Calu3 (cell line): Measurements from ENCODE around the gene CDH4. TPM values are rescaled to one million over a fixed set of nuclear protein-coding genes. Genes with fewer than 3 reads are reported as not detected.

Experiments
- BruUV-seq: library from RNA; stranded (reverse); fragments of 400-500 nt; replicated peaks from 2 replicates; lab custom pipeline; 2021; lab: Mats Ljungman, UMichigan
- CTCF ChIA-PET: fragments of 300-600 bp; sonication (Branson Sonifier 250); formaldehyde crosslinking; loops from one replicate; lab custom pipeline; 2022; ENCODE audit warnings: antibody characterized with exemption; lab: Charles Lee
- DNase-seq: peaks from one replicate; pipeline ENCODE4 v3.0.0; 2022
- H3K27ac Mint-ChIP-seq: one replicate; pipeline ENCODE4 v1.8.0; 2022; ENCODE audit warnings: mixed read lengths; ENCODE audit not compliant: unreplicated experiment
- H3K27me3 Mint-ChIP-seq: one replicate; pipeline ENCODE4 v1.8.0; 2022; ENCODE audit warnings: mixed read lengths; ENCODE audit not compliant: unreplicated experiment
- H3K36me3 Mint-ChIP-seq: one replicate; pipeline ENCODE4 v1.8.0; 2022; ENCODE audit warnings: mild to moderate bottlenecking, moderate library complexity, mixed read lengths; ENCODE audit not compliant: insufficient read depth, unreplicated experiment
- H3K4me1 Mint-ChIP-seq: one replicate; pipeline ENCODE4 v1.8.0; 2022; ENCODE audit warnings: mild to moderate bottlenecking, low read depth, mixed read lengths; ENCODE audit not compliant: unreplicated experiment
- H3K4me3 Mint-ChIP-seq: one replicate; pipeline ENCODE4 v1.8.0; 2022; ENCODE audit warnings: mild to moderate bottlenecking, low read depth, moderate library complexity, mixed read lengths; ENCODE audit not compliant: unreplicated experiment
- H3K9me3 Mint-ChIP-seq: one replicate; pipeline ENCODE4 v1.8.0; 2022; ENCODE audit warnings: low read depth, mixed read lengths; ENCODE audit not compliant: unreplicated experiment
- CTCF ChIP-seq: fragments of 200-600 bp; IDR thresholded peaks from one replicate; pipeline ENCODE4 v1.8.0; 2022; ENCODE audit warnings: antibody characterized with exemption; ENCODE audit not compliant: unreplicated experiment
- intact Hi-C: fragments of 100-400 bp; cut with micrococcal nuclease; formaldehyde crosslinking; loops from one replicate; pipeline ENCODE4 v1.10.0; 2022; ENCODE audit not compliant: unreplicated experiment
- total RNA-seq: library from RNA; stranded (reverse); gene quantifications from 2 replicates; pipeline ENCODE4 v1.2.3, GENCODE V29; 2022

Gene CDH4
- total RNA-seq, 1 experiment from 2014 or later: not detected

- no peak for DNase-seq
- CTCF ChIA-PET: no interaction called here
- H3K9me3 Mint-ChIP-seq: peaks cover 3% of the 10 kb centered on the region
- no peak overlapping the region for H3K27ac Mint-ChIP-seq
- BruUV-seq: no TSS peak
- no peak for TF ChIP-seq CTCF
- peaks cover 29% of the 10 kb centered on the region for H3K27me3 Mint-ChIP-seq
- H3K4me1 Mint-ChIP-seq: no peaks in the 10 kb centered on the region
- no peaks in the 10 kb centered on the region for H3K36me3 Mint-ChIP-seq
- H3K4me3 Mint-ChIP-seq: no peak overlapping the region
- intact Hi-C loops: no loop called here
Observed at GRCh38 chr20:61541537-61541936, 289.5 kb downstream of the CDH4 start.

- no peak for TF ChIP-seq CTCF
- H3K4me1 Mint-ChIP-seq: no peaks in the 10 kb centered on the region
- no peaks in the 10 kb centered on the region for H3K36me3 Mint-ChIP-seq
- no TSS peak for BruUV-seq
- intact Hi-C loops: no loop called here
- peaks cover 18% of the 10 kb centered on the region for H3K27me3 Mint-ChIP-seq
- H3K9me3 Mint-ChIP-seq: no peaks in the 10 kb centered on the region
- CTCF ChIA-PET: no interaction called here
- H3K27ac Mint-ChIP-seq: no peak overlapping the region
- no peak for DNase-seq
- no peak overlapping the region for H3K4me3 Mint-ChIP-seq
Observed at GRCh38 chr20:61543086-61543485, 291.0 kb downstream of the CDH4 start.

- no peak for TF ChIP-seq CTCF
- Mint-ChIP-seq H3K27ac (no peak overlapping the region), H3K4me1 (no peaks in the 10 kb centered on the region), H3K9me3 (peaks cover 3% of the 10 kb centered on the region), H3K36me3 (no peaks in the 10 kb centered on the region), H3K27me3 (peaks cover 8% of the 10 kb centered on the region), H3K4me3 (no peak overlapping the region)
- CTCF ChIA-PET: no interaction called here
- DNase-seq: no peak
- no TSS peak for BruUV-seq
- intact Hi-C loops: no loop called here
Observed at GRCh38 chr20:61543931-61544745, 292.1 kb downstream of the CDH4 start.

GRCh38 chr20:61544910-61545889, 293.1 kb downstream of the CDH4 start:
- Mint-ChIP-seq H3K27me3 (no peaks in the 10 kb centered on the region), H3K4me1 (no peaks in the 10 kb centered on the region), H3K4me3 (no peak overlapping the region), H3K36me3 (no peaks in the 10 kb centered on the region), H3K9me3 (peaks cover 3% of the 10 kb centered on the region), H3K27ac (no peak overlapping the region)
- CTCF ChIA-PET: no interaction called here
- BruUV-seq: no TSS peak
- no peak for DNase-seq
- no peak for TF ChIP-seq CTCF
- intact Hi-C loops: no loop called here
